Measurements from ENCODE around the gene NR1H3.

The NR1H3 gene

DNA sequence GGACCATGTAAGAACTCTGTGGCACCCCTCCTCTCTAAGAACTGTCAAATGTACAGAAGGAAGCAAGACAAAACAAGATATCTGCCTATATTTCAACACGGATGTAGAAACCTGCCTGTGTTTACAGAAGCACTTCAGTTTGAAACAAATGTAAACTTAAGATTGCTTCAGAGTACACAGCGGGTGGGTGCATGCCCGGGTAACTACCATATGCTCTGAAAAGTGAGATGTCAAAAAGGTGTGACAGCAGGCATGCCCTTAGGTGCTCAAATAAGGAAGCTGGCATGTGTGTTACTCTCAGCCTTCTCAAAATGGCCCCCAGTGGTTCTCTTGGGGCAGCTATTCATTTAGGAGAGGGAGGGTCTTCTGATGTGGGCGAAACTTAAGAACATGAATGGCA lies 14.3 kb upstream of the NR1H3 start:
- DNase-seq = no peak

DNA sequence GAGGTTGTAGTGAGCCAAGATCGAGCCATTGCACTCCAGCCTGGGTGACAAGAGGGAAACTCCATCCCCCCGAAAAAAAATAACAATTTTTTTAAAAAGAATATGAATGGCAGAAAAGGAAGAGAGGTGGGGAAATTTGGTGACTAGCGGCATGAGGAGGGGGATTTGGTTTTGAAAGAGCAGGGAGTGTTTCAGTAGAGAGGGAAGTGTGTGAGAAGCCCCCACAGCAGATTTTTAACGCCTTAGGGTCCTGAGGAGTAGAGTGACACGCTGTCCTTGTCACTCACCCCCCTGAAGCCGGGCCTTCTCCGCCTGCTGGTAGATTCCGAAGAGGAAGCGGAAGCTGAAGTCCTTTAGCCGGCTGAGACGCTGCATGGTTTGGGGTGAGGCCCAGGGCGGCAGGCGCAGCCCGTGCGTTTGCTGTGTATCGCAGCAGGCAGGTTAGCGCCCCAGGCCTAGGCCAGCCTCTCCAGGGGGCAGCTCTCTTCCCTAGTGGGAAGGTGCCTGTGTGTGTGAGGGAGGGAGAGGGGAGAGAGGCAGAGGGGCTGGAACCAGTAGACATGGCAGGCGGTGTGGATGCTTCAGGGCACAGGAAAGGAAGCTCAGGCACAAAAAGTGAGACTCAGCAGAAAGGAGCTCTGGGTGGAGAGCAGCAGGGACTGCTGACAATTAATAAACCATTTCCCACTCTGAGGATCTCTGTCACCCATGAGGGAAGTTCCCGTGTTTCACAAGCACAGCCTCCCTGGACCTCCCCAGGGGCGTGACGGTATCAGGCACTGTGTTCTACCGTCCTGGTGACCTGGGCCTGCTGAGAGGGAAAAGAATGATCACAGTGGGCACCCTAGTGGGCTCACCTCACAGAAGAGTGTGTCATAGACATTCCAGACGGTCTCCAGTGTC lies 13.1 kb upstream of the NR1H3 start:
- DNase-seq = peak in 1 of 56 donors; percentile 7

DNA sequence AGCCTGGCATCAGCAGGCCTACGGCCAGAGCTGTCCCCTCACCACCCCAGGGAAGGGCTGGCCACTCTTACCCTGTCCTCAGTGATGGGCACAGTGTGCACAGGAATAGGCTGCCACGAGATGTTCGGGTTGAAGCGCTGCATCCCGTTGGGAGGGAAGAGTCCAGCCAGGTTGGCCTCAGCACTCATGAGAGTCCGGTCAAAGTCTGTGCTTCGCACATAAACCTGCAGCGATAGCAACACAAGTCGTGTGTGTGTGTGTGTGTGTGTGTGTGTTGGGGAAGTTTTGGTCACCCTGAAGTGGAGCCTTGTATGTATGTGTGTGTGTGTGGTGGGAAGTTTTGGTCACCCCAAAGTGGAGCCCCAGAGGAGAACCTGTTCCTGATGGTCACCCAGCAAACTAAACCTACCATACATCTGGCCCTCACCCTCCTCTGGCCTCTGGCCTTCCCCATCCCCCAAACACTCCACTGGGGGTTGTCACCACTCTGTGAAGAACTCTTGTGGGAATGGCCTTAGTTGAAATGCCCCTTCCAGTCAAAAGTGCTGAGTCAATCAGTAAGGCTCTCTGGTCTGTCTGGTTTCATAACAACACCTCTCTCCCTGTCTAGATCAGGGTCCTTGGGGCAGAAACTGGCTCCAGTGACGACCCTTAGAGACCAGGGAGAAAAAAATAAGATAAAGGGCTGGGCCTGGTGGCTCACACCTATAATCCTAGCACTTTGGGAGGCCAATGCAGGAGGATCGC lies 12.0 kb upstream of the NR1H3 start:
- DNase-seq = no peak

DNA sequence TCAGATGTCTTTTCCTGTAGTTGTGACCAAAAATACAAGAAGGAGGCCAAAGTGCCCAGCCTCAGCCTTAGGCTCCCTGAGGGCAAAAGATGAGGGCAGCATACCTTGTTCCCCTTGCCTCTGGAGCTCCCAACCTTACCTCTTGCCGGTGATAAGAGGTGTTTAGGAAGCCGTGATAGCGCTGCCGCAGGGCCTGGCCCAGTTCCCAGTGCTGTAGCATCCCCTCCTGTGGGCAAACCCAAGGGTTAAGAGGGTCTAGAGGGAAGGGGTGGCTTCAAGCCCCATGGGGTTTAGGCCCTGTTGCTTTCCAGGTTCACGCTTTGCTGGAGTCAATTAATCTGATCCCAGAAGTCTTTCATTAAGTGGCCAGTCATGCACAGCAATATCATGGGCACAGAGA lies 10.3 kb upstream of the NR1H3 start:
- no peak for DNase-seq

DNA sequence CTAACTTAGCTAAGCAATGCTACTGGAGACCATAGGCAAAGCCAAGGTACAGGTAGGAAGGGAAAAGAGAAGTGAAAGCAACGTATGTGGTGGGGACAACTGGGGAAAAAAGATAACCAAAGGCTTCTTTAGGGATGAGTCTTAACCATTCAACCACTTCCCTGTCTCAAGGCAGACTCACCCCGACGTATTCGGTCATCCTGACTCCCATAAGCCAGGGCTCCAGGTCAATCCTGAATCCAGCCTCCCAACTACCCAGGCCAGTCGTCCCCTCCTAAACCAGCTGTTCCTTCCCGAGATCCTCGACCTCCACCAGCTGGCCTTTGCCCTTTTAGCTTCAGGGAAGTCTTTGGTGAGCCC lies 9.5 kb upstream of the NR1H3 start:
- DNase-seq = no peak

DNA sequence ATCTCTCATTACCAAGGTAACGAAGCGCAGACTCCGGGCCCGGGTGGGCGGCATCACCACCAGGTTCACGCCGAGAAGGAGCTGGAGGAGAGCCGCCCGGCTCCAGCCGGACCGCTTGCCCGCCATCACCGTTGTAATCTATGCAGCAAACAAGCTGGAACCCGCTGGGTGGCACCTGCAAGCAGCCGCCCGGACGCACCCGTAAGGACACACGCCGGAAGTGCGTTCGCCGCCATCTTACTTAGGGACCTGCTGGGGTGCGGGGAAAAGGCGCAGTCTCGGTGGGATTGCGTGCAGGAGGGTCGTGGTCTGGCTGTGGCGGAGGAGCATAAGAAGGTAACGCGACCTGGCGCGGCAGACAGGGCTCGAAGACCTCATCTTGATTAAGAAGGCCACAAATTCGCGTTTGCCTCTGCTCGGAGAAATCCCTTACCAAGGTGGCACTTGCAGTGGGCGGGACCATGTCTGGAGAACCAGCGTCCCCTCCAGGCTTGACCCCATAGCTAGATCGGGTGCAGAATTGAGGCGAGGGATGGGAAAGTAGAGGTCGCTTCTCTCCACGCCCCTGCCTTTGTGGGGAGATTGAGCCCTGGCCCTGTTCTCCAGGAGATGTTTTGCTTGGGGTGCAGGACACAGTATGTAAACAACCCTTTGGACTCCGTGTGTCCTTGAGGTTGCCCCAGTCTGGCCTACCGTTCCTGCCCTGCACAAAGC lies 9.0 kb upstream of the NR1H3 start, which contains the start of gene ACP2:
Gene ACP2, minus strand, starts transcription at position 151 of the 714 bp plus-strand sequence. Its CDS starts 25 bp downstream, at position 126.
- DNase-seq = peak; percentile 47 to 97 (median 86)

DNA sequence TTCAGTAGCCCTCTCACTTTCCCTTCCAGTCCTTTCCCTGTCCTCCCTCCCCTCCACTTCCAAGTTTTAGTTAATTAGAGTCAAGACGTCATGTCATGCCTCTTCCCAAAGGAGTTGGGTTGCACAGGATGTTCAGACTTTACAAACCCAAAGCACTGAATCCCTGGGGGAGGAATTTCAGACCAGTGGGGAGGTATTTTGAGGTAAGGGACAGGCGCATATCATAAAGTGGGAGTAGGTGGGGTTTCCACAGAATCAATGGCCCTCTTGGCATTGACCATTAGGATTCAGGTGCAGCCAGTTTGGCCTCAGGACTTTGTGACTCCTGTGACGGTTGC lies 8.4 kb upstream of the NR1H3 start:
- DNase-seq = no peak

DNA sequence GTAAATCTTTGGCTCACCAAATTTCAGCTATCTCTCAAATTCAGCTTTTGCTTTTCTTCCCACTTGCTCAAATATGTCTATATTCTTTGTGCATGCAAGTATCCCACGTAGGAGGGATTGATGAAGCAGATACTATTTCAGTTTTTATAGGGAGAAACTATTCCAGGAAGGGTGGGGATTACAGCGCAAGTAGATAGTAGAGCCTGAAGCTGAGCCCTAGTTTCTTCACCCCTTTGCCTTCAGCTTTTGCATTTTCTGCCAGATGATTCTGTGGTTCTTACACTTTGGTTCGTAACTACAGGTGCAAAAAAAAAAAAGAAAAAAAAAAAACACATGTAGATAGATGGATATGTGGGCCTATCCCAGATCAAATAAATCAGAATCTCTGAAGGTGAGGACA lies 6.0 kb upstream of the NR1H3 start:
- no peak for DNase-seq

DNA sequence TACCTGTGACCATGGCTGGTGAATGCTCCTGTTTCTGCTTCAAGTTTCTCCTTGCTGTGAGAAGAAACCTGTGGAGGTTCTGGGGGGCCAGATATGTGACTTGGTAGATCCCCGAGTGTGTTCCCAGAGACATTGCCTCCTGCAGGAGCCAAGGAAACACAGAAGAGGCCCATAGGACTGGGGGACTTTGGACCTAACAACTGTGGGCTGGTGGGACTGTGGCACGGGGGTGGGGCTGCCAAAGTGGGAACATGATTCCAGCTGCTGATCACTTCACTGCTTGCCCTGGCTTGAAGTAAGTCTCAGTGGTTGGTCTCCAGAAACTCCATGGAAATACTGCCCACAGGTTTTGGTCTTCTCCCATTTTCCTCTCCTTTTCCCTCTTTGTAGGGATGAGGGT lies 4.1 kb upstream of the NR1H3 start:
- DNase-seq = no peak

DNA sequence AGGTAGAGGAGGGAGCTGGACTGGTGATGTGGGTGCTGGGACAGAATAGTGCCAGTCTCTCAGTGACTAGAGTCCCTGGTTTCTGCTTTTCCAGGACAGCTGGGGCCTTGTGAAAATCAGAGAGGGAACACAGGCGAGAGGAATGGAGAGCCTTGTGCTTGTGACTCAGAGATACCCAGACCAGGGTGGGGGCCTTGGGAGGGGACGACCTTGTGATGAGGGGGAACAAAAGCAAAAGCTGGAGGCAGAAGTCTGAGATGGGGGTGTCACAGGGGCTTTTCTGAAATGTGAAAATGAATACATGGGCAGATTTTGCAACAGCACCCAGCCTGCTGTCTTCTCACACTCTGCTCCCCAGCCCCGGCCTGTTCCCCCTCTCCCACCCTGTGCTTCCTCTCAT lies 3.4 kb upstream of the NR1H3 start:
- DNase-seq = peak in 2 of 56 donors; percentile 25 to 31

DNA sequence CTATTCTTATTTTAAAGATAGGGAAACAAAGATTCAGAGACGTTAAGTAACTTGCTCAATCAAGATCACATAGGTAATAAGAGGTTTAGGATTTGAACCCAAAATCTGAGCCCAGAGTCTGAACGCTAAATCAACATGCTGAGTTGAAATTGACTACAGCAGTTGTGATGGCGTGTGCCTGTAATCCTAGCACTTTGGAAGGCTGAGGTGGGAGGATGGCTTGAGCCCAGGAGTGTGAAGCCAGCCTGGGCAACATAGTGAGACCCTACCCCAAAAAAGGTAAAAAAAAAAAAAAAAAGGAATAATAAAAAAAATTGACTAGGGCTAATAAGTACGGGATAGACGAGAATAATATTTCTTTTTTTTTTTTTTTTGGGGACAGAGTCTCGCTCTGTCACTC lies 1.4 kb upstream of the NR1H3 start:
- no peak for DNase-seq

DNA sequence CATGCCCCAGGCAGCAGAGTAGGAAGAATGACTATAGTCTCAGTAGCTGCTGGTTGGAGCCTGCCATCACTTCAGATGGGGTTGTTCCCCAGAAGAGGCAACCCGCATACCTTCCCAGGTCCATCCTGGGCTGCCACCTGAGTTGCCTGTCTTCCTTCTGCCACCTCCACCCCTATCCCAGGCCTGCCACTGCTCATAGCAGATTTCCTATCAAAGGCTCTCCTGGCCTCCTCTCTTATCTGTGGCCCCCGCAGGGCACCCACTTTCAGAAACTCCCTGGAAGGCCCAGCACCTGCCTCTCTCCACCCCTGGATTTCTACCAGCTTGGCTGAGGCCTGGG lies 649 bp upstream of the NR1H3 start:
- no peak for DNase-seq

DNA sequence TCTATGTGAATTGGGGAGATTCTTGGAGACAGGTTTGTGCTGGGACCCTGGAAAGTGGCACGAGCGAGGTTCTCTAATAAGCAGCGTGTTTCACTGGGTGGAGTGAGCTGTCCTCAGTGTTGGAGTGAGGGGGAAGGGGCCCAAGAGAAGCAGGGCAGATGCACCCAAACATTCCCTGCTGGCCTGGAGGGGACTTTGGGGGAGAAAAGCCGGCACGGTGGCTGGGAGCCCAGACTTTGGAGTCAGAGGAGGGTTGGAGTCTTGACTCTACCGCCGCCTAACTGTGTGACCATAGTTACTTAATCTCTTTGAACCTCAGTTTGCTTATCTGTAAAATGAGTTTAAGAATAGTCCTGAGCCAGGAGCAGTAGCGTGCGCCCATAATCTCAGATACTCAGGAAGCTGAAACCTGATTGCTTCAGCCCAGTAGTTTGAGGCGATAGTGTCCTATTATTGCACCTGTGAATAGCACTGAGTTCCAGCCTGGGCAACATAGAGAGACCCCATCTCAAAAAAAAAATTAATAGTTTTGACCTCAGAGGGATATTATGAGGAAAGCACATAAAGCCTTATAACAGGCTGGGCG lies 614 bp downstream of the NR1H3 start:
- no peak for DNase-seq

DNA sequence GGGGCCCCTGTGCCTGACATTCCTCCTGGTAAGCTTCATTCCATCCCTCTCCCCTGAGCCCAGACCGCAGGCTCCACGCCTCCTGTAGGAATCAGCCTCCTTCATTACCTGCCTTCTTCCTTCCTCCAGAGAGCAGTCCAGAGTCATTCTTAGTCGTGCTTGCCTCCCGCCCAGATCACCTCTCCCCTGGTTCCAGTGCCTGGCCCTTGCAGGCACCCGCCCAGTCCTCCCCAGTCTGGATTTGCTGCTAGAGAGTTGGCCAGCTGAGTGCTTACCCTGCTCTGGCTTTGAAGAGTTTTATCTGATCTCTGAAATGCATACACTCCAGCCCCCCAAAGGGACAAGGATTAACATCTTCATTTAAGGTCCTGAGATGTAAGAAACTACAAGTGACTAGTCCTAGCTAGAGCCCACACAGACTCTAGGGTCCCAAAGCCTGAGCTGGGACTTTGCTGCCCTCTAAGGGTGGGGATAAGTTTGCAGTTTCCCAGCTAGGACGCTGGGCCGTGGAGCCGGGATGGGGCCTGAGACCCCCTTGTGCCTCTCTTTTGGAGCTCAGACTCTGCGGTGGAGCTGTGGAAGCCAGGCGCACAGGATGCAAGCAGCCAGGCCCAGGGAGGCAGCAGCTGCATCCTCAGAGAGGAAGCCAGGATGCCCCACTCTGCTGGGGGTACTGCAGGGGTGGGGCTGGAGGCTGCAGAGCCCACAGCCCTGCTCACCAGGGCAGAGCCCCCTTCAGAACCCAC lies 1.6 kb downstream of the NR1H3 start:
- DNase-seq = peak in 3 of 56 donors; percentile 11 to 18 (median 12)

DNA sequence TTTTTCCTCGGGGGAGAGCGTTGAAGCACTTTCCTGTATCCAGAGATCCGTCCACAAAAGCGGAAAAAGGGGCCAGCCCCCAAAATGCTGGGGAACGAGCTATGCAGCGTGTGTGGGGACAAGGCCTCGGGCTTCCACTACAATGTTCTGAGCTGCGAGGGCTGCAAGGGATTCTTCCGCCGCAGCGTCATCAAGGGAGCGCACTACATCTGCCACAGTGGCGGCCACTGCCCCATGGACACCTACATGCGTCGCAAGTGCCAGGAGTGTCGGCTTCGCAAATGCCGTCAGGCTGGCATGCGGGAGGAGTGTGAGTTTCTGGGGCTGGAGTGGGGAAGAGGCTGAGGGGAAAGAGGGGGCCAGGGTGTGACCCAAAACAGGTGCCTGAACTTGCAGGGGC lies 2.6 kb downstream of the NR1H3 start:
- DNase-seq = no peak

DNA sequence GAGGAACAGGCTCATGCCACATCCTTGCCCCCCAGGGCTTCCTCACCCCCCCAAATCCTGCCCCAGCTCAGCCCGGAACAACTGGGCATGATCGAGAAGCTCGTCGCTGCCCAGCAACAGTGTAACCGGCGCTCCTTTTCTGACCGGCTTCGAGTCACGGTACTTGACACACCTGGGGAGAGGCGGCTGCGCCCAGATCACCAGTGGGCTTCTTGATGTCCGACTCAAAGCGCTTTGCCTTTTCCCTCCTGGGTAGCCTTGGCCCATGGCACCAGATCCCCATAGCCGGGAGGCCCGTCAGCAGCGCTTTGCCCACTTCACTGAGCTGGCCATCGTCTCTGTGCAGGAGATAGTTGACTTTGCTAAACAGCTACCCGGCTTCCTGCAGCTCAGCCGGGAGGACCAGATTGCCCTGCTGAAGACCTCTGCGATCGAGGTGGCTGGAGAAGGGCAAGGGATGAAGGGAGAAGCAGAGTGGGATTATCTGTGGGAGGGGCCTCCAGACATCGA lies 3.5 kb downstream of the NR1H3 start:
- no peak for DNase-seq

DNA sequence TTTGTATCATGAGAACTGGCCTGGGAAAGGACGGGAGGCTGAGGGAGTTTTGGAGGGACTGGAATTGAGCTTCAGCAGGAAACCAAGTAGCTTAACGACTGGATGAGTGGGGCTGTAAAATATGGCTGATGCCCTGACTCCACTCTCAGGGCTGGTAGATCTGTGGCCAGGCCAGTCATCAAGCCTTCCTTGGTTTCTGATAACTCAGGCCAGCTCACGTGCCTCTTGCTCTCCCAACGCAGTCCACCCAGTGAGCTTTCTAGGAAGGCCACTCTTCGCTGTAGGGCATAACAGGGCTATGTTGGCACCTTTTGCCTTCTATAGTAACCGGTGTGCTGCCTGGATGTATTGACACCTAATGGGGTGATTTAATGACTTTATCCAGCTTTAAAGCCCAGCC lies 6.3 kb downstream of the NR1H3 start:
- no peak for DNase-seq

DNA sequence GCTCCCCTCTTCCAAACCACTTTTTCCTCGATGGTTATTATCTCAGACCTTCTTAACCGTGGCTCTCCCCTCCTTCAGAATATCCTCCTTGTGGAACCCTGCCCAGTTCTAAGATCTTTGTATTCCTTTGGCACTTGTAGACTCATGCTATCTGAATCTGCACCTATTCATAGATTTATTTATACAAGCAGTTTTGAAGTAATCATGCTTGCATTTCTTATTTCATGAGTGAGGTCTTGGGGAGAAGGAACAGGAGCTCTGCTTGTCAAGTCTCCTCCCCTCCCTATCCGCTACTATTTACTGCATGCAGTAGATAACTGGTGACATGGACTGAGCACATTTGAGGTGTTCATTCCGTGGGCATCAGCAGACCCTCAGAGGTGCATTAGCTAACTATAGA lies 6.7 kb downstream of the NR1H3 start:
- DNase-seq = no peak

DNA sequence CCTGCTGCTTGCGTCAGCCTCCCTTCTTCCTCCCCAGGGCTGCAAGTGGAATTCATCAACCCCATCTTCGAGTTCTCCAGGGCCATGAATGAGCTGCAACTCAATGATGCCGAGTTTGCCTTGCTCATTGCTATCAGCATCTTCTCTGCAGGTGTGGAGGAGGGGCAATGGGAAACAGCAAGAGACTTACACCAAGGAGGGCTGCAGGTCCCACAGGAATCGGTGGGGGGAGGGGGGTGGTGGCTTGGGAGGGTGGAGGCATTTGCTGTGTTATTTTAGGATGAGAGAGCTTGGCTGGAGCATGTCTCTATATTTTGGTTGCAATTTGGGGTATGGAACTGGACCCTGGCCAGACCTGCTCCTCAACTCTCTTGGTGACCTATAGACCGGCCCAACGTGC lies 10.1 kb downstream of the NR1H3 start:
- no peak for DNase-seq

DNA sequence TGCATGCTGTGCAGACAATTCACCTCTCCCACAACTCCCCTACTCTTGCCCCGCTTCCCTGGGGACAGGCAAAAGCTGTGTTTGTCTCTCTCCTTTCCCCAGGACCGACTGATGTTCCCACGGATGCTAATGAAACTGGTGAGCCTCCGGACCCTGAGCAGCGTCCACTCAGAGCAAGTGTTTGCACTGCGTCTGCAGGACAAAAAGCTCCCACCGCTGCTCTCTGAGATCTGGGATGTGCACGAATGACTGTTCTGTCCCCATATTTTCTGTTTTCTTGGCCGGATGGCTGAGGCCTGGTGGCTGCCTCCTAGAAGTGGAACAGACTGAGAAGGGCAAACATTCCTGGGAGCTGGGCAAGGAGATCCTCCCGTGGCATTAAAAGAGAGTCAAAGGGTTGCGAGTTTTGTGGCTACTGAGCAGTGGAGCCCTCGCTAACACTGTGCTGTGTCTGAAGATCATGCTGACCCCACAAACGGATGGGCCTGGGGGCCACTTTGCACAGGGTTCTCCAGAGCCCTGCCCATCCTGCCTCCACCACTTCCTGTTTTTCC lies 10.7 kb downstream of the NR1H3 start:
- peak in 1 of 56 donors; percentile 57 for DNase-seq
